Spleen (tissue), 11 donors: ENCODE results near the gene TMEM108. TPM values are rescaled to one million over a fixed set of nuclear protein-coding genes. Genes with fewer than 3 reads are reported as not detected.

Experiments
- DNase-seq: peaks from one replicate; pipeline ENCODE4 v3.0.0-alpha.2; 2020
- H3K27ac ChIP-seq, 8 donors: fragments of 200-600 bp; sonication (generic) in 7 of 8; 1 replicate in 4 of 8; 2 replicates in 4 of 8; pipeline versions ENCODE4 v1.5.0 to v1.8.0; 2016 to 2021; ENCODE audit warnings: inconsistent platforms in 4 of 8, mild to moderate bottlenecking in 4 of 8, moderate library complexity in 1 of 8
- H3K27me3 ChIP-seq, 7 donors: fragments of 200-600 bp; sonication (generic) in 6 of 7; replicated peaks in 1 of 7; 1 replicate in 4 of 7; 2 replicates in 3 of 7; pipeline versions ENCODE4 v1.5.0 to v1.8.0; 2016 to 2021; ENCODE audit warnings: inconsistent platforms in 3 of 7, mild to moderate bottlenecking in 1 of 7
- H3K36me3 ChIP-seq, 6 donors: fragments of 200-600 bp; sonication (generic) in 5 of 6; 1 replicate in 4 of 6; 2 replicates in 2 of 6; pipeline versions ENCODE4 v1.5.0 to v1.8.0; 2016 to 2021; ENCODE audit warnings: inconsistent platforms in 2 of 6
- H3K4me1 ChIP-seq, 6 donors: fragments of 200-600 bp; sonication (generic) in 5 of 6; 1 replicate in 3 of 6; 2 replicates in 3 of 6; pipeline versions ENCODE4 v1.5.0 to v1.8.0; 2016 to 2021; ENCODE audit warnings: inconsistent platforms in 3 of 6
- H3K4me3 ChIP-seq, 8 donors: fragments of 200-600 bp; sonication (generic) in 7 of 8; 1 replicate in 4 of 8; 2 replicates in 4 of 8; pipeline versions ENCODE4 v1.5.0 to v1.8.0; 2016 to 2021; ENCODE audit warnings: inconsistent platforms in 4 of 8, mild to moderate bottlenecking in 4 of 8, moderate library complexity in 2 of 8
- H3K9me3 ChIP-seq, 8 donors: fragments of 200-600 bp; sonication (generic) in 7 of 8; 1 replicate in 4 of 8; 2 replicates in 4 of 8; pipeline versions ENCODE4 v1.5.0 to v1.8.0; 2016 to 2021; ENCODE audit warnings: inconsistent platforms in 4 of 8
- POLR2A ChIP-seq, 3 donors: fragments of 450-650 bp; IDR thresholded peaks; one replicate each; pipeline ENCODE4 v1.5.1; 2017; ENCODE audit warnings: antibody characterized with exemption in 3 of 3, mild to moderate bottlenecking in 1 of 3
- POLR2AphosphoS5 ChIP-seq, 3 donors: sonication (generic); formaldehyde crosslinking; IDR thresholded peaks; one replicate each; pipeline ENCODE4 v1.5.1; 2017; ENCODE audit warnings: antibody characterized with exemption in 3 of 3
- WGBS, 5 donors: extraction: QIAGEN DNeasy Blood & Tissue Kit in 3 of 5; methylation state at CpG; one replicate each; pipeline versions ENCODE4 v1.1.5 to v1.1.7; 2013 to 2018; 5-methylcytosine and 5-hydroxymethylcytosine counted together
- intact Hi-C: fragments of 100-400 bp; cut with DNase I; formaldehyde crosslinking; loops from one replicate; pipeline ENCODE4 v1.15.0; 2023; ENCODE audit warnings: low total_unique reads
- polyA plus RNA-seq, 3 donors: library from polyadenylated mRNA; stranded (reverse); fragments of 200-250 nt; gene quantifications; one replicate each; pipeline ENCODE4 v1.2.1, GENCODE V29; 2013
- total RNA-seq, 7 donors: library from RNA; depleted of rRNA in 3 of 7; stranded (reverse); fragments of >200 nt in 3 of 7; fragmentation: NEBNext Ultra II Directional in 4 of 7; extraction: Animal tissue kit (Norgen Biotek cat#: 25700) in 4 of 7; gene quantifications; one replicate each; pipeline versions ENCODE4 v1.1.0 to v1.2.1, GENCODE V29; 2016 to 2021
- TF ChIP-seq, protein P1 (sequence below), 11 experiments: fragments of 200-600 bp in 7 of 11; fragments of 450-650 bp in 4 of 11; sonication (generic) in 4 of 11; IDR thresholded peaks in 8 of 11; conservative IDR thresholded peaks in 3 of 11; 1 replicate in 7 of 11; 2 replicates in 4 of 11; pipeline versions ENCODE4 v1.4.0 to v1.8.0; 2016 to 2021; ENCODE audit warnings: antibody characterized with exemption in 11 of 11, inconsistent platforms in 4 of 11, mild to moderate bottlenecking in 1 of 11
- donor health status: healthy with polysubstance abuse.
- donor health status: DM: no; HTN: no; CAD: no; lungs with moderate emphysema.
- donor health status: DM: no; HTN: no; CAD: no.
- donor health status: Bipolar disorder and iron deficiency.
- donor health status: healthy.
- donor health status: DM: no; HTN: no; CAD: no.
- donor health status: DM: yes; HTN: yes; CAD: no.

Gene TMEM108
- total and polyA plus RNA-seq, 10 donors: 0.20 to 4.0 (median 1.1) TPM

DNA sequence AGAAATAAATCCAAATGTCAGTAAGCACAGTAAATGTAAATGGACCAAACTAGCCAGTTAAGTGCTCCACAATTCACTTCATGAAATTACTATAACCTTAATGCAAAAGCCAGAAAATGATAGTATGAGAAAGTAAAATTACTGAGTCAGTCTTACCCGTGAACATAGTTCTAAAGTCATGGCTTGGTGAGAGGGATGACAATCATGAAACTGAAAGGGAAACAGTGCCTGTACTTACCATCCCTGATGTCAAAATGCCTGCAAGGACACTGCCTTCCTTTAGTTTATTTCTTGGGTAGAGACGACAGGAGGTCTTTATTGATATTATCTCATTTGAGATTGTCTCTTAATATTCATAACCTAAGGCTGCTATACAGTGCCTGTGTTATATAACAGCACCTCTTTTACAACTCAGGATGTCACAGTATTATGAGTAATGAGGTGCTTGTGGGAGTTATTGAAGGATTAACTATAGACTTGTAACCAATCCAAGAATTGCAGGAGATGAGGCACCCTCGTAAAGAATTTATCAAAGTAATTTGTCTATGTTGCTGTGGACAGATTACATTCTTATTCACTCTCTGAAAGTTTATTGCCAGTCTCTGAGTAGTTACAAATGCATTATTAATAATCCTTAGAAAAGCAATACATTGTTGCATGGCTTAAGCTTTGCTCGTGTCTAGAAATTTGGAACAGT is 218.7 kb downstream of the TMEM108 start:
- Histone ChIP-seq H3K9me3 (no peaks in the 10 kb centered on the region), H3K4me1 (no peaks in the 10 kb centered on the region), H3K36me3 (no peaks in the 10 kb centered on the region), H3K27ac (no peak overlapping the region), H3K27me3 (no peaks in the 10 kb centered on the region), H3K4me3 (no peak overlapping the region)
- WGBS, 5 donors: 52 to 74% (median 67%) methylated on average over 4 of the region's 4 CpGs
- no peak for TF ChIP-seq POLR2A (IDR thresholded peaks at IDR 0.05)
- TF ChIP-seq, protein P1, sequence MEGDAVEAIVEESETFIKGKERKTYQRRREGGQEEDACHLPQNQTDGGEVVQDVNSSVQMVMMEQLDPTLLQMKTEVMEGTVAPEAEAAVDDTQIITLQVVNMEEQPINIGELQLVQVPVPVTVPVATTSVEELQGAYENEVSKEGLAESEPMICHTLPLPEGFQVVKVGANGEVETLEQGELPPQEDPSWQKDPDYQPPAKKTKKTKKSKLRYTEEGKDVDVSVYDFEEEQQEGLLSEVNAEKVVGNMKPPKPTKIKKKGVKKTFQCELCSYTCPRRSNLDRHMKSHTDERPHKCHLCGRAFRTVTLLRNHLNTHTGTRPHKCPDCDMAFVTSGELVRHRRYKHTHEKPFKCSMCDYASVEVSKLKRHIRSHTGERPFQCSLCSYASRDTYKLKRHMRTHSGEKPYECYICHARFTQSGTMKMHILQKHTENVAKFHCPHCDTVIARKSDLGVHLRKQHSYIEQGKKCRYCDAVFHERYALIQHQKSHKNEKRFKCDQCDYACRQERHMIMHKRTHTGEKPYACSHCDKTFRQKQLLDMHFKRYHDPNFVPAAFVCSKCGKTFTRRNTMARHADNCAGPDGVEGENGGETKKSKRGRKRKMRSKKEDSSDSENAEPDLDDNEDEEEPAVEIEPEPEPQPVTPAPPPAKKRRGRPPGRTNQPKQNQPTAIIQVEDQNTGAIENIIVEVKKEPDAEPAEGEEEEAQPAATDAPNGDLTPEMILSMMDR (IDR thresholded peaks at IDR 0.05 in 8 of 11, conservative IDR thresholded peaks at IDR 0.05 in 3 of 11): no peak
- no peak for TF ChIP-seq POLR2AphosphoS5 (IDR thresholded peaks at IDR 0.05)
- no peak for DNase-seq
- intact Hi-C loops: no loop called here

DNA sequence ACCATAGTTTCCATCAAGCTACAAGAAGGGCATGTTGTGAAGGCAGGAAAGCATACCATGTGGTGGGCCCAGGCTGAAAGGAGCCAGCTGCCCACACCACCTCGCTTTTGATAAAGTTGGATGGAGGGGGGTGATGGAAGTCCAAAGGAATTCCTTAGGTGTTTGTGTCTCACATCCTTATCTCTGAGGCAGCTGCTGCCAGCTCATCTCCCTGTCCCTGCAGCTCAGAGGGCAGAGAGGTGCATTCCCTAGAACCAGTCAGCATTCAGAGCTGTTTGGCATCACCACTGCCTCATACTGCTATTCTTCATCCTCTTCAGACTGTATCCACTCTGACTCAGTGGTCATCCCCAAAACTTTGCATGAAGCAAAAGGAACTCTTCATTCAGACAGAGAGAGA is 220.2 kb downstream of the TMEM108 start:
- no peak for DNase-seq
- Histone ChIP-seq H3K4me1 (no peaks in the 10 kb centered on the region), H3K4me3 (no peak overlapping the region), H3K9me3 (no peaks in the 10 kb centered on the region), H3K27me3 (no peaks in the 10 kb centered on the region), H3K27ac (no peak overlapping the region), H3K36me3 (no peaks in the 10 kb centered on the region)
- no peak for TF ChIP-seq POLR2A (IDR thresholded peaks at IDR 0.05)
- intact Hi-C loops: no loop called here
- 67 to 80% (median 71%) methylated on average over 1 of the region's 1 CpG for WGBS, 5 donors

DNA sequence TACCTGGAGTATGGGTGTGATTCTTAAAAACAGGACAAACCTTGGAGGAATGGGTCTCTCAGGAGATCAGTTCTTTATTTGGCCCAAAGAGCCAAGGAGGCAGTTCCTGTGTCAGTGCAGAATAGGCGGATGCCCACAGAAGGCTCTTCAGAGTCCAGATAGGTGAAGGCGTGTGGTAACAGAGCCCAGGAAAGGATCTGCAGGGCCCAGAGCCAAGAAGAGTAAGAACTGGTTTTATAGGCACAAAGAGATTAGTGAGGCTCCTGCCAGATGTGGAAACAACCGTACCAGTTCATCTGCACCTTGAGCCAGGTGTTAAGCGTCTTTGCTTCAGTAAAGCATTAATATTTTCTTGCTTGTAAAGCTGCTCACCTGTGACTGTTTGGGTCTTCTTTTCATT is 221.6 kb downstream of the TMEM108 start:
- no peak overlapping the region for H3K4me3 ChIP-seq
- H3K4me1 ChIP-seq: no peaks in the 10 kb centered on the region
- H3K9me3 ChIP-seq: no peaks in the 10 kb centered on the region
- no peak for DNase-seq
- WGBS, 5 donors: 87 to 96% (median 92%) methylated on average over 4 of the region's 4 CpGs
- H3K27me3 ChIP-seq: no peaks in the 10 kb centered on the region
- TF ChIP-seq POLR2A (IDR thresholded peaks at IDR 0.05) (no peak), POLR2AphosphoS5 (IDR thresholded peaks at IDR 0.05) (no peak)
- TF ChIP-seq, protein P1 (IDR thresholded peaks at IDR 0.05 in 8 of 11, conservative IDR thresholded peaks at IDR 0.05 in 3 of 11): no peak
- H3K27ac ChIP-seq: no peak overlapping the region
- intact Hi-C loops: no loop called here
- no peaks in the 10 kb centered on the region for H3K36me3 ChIP-seq

DNA sequence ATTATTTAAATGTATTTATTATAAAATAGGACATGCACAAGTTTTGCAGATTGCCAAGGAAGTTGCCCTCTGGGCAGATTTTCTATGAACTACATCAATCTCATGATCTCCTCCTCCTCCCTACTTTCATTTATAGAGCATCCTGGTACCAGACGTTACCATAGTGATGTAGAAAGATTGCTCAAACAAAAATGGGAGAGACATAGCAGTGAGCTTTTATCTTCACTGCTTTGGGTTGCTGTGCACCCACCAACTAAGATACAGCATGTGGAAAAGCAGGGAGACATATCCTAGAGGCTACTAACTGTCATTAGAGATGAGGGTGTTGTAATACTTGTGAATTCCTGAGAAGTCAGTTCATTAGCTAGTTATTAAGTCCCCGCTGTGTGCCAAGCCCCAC is 224.1 kb downstream of the TMEM108 start:
- TF ChIP-seq POLR2AphosphoS5 (IDR thresholded peaks at IDR 0.05) (no peak), POLR2A (IDR thresholded peaks at IDR 0.05) (no peak)
- TF ChIP-seq, protein P1 (IDR thresholded peaks at IDR 0.05 in 8 of 11, conservative IDR thresholded peaks at IDR 0.05 in 3 of 11): no peak
- intact Hi-C loops: no loop called here
- Histone ChIP-seq H3K36me3 (no peaks in the 10 kb centered on the region), H3K4me3 (no peak overlapping the region), H3K27ac (no peak overlapping the region), H3K4me1 (no peaks in the 10 kb centered on the region), H3K9me3 (no peaks in the 10 kb centered on the region), H3K27me3 (no peaks in the 10 kb centered on the region)
- WGBS, 5 donors: 77 to 88% (median 83%) methylated on average over 2 of the region's 2 CpGs
- DNase-seq: no peak
